GM19025 (cell line): ENCODE results near the gene AIPL1.

Source experiments
- ATAC-seq: cut with Tn5 transposase; IDR thresholded peaks from one replicate; pipeline ENCODE4 v1.9.1; 2021; ENCODE audit warnings: mild to moderate bottlenecking, low read depth, moderate library complexity; ENCODE audit not compliant: unreplicated experiment

Gene AIPL1

GRCh38 chr17:6423931-6424330 is 11.0 kb downstream of the AIPL1 start:
- ATAC-seq, result no peak

DNA sequence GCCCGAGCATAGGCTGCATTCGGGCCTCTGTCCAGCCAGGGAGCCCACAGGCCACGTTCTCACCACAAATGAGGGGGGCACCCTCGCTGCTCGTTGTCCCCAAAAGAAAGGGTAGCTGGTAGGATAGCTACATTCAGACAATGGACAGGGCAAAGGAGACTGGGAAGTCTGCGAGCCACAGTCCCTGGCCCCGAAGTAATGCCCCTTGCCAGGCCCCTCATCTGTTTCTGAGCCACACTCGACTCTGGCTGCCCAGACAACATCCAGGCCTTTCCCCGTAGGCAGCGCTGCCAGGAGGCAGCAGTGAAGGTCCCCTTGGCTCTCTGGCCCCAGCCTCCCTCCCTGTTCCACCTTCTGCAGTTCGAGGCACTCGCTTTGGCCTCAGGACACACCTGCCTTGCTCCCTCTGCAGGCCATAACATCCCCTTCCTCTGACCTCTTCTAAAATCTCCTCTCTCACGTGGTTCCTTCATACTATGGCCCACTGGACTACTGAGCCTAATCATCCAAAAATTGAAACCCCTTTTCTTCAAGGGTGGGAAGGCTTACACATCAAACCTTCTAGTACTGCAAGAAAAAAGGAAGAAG is 12.2 kb downstream of the AIPL1 start:
- no peak for ATAC-seq

GRCh38 chr17:6421700-6422604 is 13.0 kb downstream of the AIPL1 start:
- ATAC-seq, result no peak

DNA sequence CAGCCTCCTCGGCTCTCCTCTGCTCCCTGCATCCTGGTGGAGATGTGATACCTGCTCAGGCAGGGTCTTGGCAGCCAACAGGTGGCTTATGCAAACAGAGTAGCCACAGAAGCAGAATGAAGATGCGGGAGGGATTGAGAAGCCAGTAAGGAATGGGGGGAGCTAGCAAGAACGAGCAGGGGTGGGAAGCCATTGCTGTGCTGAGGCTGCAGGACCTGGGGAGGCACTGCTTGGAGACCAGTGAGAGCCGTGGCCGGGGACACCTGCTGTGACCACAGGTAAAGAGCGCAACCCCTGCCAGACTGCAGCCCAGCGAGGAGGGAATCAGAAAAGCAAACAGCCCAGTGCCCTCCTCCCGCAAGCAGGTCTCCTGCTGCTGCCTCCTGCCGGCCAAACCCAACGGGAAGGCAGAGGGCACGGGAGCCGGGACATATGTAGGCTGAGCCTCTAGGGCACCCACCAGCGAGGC is 14.7 kb downstream of the AIPL1 start:
- ATAC-seq, result no peak

- ATAC-seq, result no peak
These were observed 19.3 kb downstream of the AIPL1 start for GRCh38 chr17:6415616-6416015.

GRCh38 chr17:6413065-6413464 is 21.9 kb downstream of the AIPL1 start:
- ATAC-seq, result no peak

GRCh38 chr17:6408735-6409134 is 26.2 kb downstream of the AIPL1 start:
- no peak for ATAC-seq

GRCh38 chr17:6408276-6408675 is 26.6 kb downstream of the AIPL1 start:
- no peak for ATAC-seq

DNA sequence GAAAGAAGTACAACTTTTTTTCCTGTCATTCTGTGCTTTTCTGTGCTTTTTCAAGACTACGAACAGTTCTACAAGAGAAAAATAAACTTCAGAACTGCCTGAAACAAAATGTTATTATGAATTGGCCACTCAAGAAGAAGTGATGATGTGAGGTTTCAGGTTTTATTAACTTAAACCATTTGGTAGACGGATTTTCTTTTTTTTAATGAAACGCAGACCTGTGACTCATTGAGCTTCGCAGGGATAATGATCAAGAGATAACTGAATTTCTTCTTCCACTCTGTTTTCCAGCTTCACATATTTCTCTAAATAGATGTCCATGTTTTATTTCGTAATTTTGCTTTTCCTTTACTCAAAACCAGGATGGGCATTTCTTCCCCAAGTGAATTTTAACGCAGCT is 32.7 kb downstream of the AIPL1 start:
- ATAC-seq, result no peak

- ATAC-seq, result no peak
These were observed 36.0 kb downstream of the AIPL1 start for GRCh38 chr17:6398955-6399354.

GRCh38 chr17:6394055-6394606 is 40.8 kb downstream of the AIPL1 start:
- ATAC-seq, result no peak

GRCh38 chr17:6393351-6393952 is 41.5 kb downstream of the AIPL1 start:
- no peak for ATAC-seq

DNA sequence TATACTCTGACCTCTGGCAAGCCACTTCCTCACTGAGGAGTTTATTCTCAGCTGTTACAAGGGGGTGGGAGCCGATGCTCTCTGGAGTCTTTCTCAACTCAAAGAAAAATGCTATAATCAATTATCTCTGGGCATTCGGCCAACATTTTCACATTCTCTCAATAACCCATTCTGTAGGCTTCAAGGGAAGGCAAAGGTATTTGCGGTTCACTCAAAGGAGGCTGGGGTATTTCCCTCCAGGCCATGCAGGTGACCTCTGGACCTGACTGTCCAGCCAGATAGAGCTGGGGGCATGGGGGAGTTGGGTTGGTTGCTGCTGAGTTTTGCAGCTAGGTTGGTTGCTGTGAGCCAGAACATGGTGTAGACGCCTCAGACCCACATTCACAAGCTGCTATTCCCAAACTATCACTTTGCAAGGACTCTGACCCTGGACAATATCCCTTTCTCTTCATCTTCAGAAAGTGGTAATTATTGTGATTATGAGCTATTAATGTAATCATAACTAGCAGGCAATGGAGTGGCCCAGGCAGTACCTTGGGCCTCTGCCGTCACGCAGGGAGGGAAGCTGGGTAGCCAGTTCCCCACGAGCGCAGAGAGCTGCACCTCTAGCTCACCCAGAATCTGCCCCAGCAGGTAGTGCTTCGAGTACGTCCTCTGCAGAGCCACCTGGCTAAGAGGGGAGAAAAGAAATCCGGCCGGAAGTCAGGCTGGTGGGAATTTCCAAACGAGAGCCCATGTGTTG is 42.1 kb downstream of the AIPL1 start:
- ATAC-seq, result no peak

DNA sequence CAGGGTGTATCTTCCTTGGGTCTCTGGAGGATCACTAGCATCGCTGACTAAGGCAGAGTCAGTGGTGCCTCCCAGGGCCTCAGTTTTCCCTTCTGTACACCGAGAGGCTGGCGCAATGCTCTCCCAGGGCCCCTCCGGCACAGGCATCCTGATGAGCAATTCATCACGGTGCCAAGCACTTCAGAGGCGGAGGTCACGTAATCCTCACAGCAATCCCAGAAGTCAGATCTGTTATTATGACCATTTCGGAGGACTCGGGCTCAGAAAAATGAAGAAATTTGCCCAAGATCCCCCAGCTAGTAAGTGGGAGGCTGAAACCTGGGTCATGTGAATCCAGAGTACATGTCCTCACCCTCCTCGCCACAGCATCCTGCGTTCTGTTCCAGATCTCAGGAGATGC is 46.5 kb downstream of the AIPL1 start:
- no peak for ATAC-seq

DNA sequence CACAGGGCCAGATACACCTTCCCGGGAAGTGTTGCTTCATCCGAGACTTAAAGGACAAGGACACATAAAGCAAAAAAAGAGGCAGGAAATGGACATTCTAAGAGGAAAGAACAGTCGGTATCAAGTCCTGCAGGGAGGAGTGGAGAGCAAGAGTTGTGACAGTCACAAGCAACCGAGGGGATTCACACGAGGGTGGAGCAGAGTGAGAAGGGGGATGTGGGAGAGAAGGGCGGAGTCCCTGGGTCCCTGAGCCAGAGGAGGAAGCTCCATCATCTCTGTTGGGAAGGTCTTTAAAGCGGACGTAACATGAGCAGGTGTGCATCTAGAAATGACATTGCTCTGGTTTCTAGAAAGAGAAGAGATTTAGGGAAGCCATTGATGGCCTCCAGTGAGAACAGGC is 47.1 kb downstream of the AIPL1 start:
- no peak for ATAC-seq

GRCh38 chr17:6387442-6387841 is 47.5 kb downstream of the AIPL1 start:
- ATAC-seq, result no peak

- no peak for ATAC-seq
These were observed 48.8 kb downstream of the AIPL1 start for GRCh38 chr17:6386041-6386630.

GRCh38 chr17:6384481-6384880 is 50.4 kb downstream of the AIPL1 start:
- no peak for ATAC-seq

DNA sequence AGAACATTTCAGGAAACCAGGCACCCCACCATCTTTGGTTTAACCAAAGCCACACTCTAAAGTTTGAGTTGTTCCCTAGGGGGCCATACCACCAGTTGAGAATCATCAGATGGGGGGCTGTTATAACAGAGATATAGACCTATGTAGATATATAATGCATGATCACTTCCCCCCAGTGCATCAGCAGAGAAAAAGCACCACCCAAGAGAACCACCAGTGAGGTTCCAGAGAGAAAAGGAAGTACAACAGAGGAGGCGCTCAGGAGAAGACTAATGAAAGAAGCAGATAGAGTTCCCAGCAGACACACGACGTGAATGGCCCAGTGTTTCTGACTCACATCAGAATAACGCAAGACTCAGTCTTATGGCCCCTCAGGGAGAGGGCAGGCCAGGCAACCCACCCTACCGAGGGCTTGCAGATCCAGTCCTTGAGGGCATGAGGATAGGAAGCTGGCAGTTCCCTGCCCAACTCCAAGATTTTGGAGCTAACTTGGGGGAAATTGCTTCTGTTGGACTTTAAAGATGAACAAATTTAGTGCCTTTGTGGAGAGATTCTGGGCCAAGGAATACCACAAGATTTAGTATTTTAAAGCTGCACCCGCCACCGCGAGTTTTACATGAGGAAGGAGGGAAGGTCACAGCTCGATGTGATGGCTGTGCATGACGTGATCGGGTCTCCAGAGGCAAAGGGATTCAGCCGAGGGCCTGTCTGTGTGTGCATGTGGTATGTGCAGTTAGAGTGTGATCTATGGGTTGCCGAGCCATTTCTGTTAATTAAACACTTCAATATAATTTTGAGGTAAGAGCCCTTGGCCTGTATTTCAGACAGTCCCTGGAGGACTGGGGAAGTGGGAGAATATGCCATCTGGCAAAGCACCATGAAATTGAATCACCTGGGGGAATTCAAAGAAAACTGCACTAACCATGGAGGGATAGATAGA is 53.1 kb downstream of the AIPL1 start:
- no peak for ATAC-seq
